ENCODE data around the gene TRIM9. TPM values are rescaled to one million over a fixed set of nuclear protein-coding genes. Genes with fewer than 3 reads are reported as not detected.

The TRIM9 gene
- total and polyA plus RNA-seq, 5 donors: 0.29 to 1.2 (median 0.77) TPM

GRCh38 chr14:51020024-51020710, 74.7 kb downstream of the TRIM9 start:
- Histone ChIP-seq H3K27ac (ENCODE audit: low read length) (no peak overlapping the region), H3K9me3 (ENCODE audit: control insufficient read depth, low read length) (no peaks in the 10 kb centered on the region), H3K4me3 (ENCODE audit: low read length) (no peak overlapping the region), H3K27me3 (ENCODE audit: control insufficient read depth, insufficient read depth) (no peaks in the 10 kb centered on the region), H3K4me1 (ENCODE audit: control insufficient read depth, insufficient read depth, low read length) (no peaks in the 10 kb centered on the region)
- intact Hi-C loops (cut with DNase I): no loop called here
- 53% methylated on average over 11 of the region's 11 CpGs for WGBS
- ATAC-seq (peak; percentile 65 to 78), DNase-seq (no peak)

GRCh38 chr14:51019089-51019488, 75.8 kb downstream of the TRIM9 start:
- Histone ChIP-seq H3K4me1 (ENCODE audit: control insufficient read depth, insufficient read depth, low read length) (no peaks in the 10 kb centered on the region), H3K9me3 (ENCODE audit: control insufficient read depth, low read length) (no peaks in the 10 kb centered on the region), H3K27ac (ENCODE audit: low read length) (no peak overlapping the region), H3K27me3 (ENCODE audit: control insufficient read depth, insufficient read depth) (no peaks in the 10 kb centered on the region), H3K4me3 (ENCODE audit: low read length) (no peak overlapping the region)
- WGBS: 42% methylated on average over 1 of the region's 1 CpG
- no peak for ATAC-seq
- intact Hi-C loops (cut with DNase I): no loop called here
- no peak for DNase-seq

GRCh38 chr14:51018521-51018920, 76.4 kb downstream of the TRIM9 start:
- Histone ChIP-seq H3K4me3 (ENCODE audit: low read length) (no peak overlapping the region), H3K27me3 (ENCODE audit: control insufficient read depth, insufficient read depth) (no peaks in the 10 kb centered on the region), H3K27ac (ENCODE audit: low read length) (no peak overlapping the region), H3K4me1 (ENCODE audit: control insufficient read depth, insufficient read depth, low read length) (no peaks in the 10 kb centered on the region), H3K9me3 (ENCODE audit: control insufficient read depth, low read length) (no peaks in the 10 kb centered on the region)
- no peak for ATAC-seq
- WGBS: 88% methylated on average over 4 of the region's 4 CpGs
- DNase-seq: no peak
- intact Hi-C loops (cut with DNase I): no loop called here

- no peak for ATAC-seq
- no peak overlapping the region for H3K27ac ChIP-seq (ENCODE audit: low read length)
- no peaks in the 10 kb centered on the region for H3K27me3 ChIP-seq (ENCODE audit: control insufficient read depth, insufficient read depth)
- H3K4me1 ChIP-seq (ENCODE audit: control insufficient read depth, insufficient read depth, low read length): no peaks in the 10 kb centered on the region
- intact Hi-C loops (cut with DNase I): no loop called here
- no peak overlapping the region for H3K4me3 ChIP-seq (ENCODE audit: low read length)
- no peaks in the 10 kb centered on the region for H3K9me3 ChIP-seq (ENCODE audit: control insufficient read depth, low read length)
- DNase-seq: no peak
- WGBS: 51% methylated on average over 3 of the region's 3 CpGs
Measured at GRCh38 chr14:51014625-51015024, 80.3 kb downstream of the TRIM9 start.

- no peaks in the 10 kb centered on the region for H3K27me3 ChIP-seq (ENCODE audit: control insufficient read depth, insufficient read depth)
- DNase-seq (peak in 2 of 3 donors; percentile 22 to 66), ATAC-seq (peak; percentile 85 to 92)
- intact Hi-C loops (cut with DNase I): no loop called here
- no peaks in the 10 kb centered on the region for H3K9me3 ChIP-seq (ENCODE audit: control insufficient read depth, low read length)
- 51% methylated on average over 2 of the region's 2 CpGs for WGBS
- no peak overlapping the region for H3K4me3 ChIP-seq (ENCODE audit: low read length)
- H3K4me1 ChIP-seq (ENCODE audit: control insufficient read depth, insufficient read depth, low read length): no peaks in the 10 kb centered on the region
- H3K27ac ChIP-seq (ENCODE audit: low read length): no peak overlapping the region
Measured at GRCh38 chr14:51014086-51014485, 80.8 kb downstream of the TRIM9 start.

GRCh38 chr14:51012055-51012454, 82.8 kb downstream of the TRIM9 start:
- 81% methylated on average over 3 of the region's 3 CpGs for WGBS
- DNase-seq (no peak), ATAC-seq (no peak)
- Histone ChIP-seq H3K4me3 (ENCODE audit: low read length) (no peak overlapping the region), H3K27me3 (ENCODE audit: control insufficient read depth, insufficient read depth) (no peaks in the 10 kb centered on the region), H3K4me1 (ENCODE audit: control insufficient read depth, insufficient read depth, low read length) (no peaks in the 10 kb centered on the region), H3K9me3 (ENCODE audit: control insufficient read depth, low read length) (no peaks in the 10 kb centered on the region), H3K27ac (ENCODE audit: low read length) (no peak overlapping the region)
- intact Hi-C loops (cut with DNase I): no loop called here

GRCh38 chr14:51008446-51008845, 86.5 kb downstream of the TRIM9 start:
- DNase-seq (no peak), ATAC-seq (no peak)
- intact Hi-C loops (cut with DNase I): no loop called here
- Histone ChIP-seq H3K4me3 (ENCODE audit: low read length) (no peak overlapping the region), H3K27me3 (ENCODE audit: control insufficient read depth, insufficient read depth) (no peaks in the 10 kb centered on the region), H3K4me1 (ENCODE audit: control insufficient read depth, insufficient read depth, low read length) (no peaks in the 10 kb centered on the region), H3K9me3 (ENCODE audit: control insufficient read depth, low read length) (no peaks in the 10 kb centered on the region), H3K27ac (ENCODE audit: low read length) (no peak overlapping the region)

- Histone ChIP-seq H3K27me3 (ENCODE audit: control insufficient read depth, insufficient read depth) (no peaks in the 10 kb centered on the region), H3K9me3 (ENCODE audit: control insufficient read depth, low read length) (no peaks in the 10 kb centered on the region), H3K27ac (ENCODE audit: low read length) (peak overlapping the region; percentile 13), H3K4me1 (ENCODE audit: control insufficient read depth, insufficient read depth, low read length) (no peaks in the 10 kb centered on the region), H3K4me3 (ENCODE audit: low read length) (no peak overlapping the region)
- peak; percentile 70 to 79 for ATAC-seq
- intact Hi-C loops (cut with DNase I): no loop called here
- peak in 1 of 3 donors; percentile 41 for DNase-seq
- WGBS: 56% methylated on average over 4 of the region's 4 CpGs
Measured at GRCh38 chr14:51006781-51007211, 88.1 kb downstream of the TRIM9 start.

GRCh38 chr14:51006324-51006723, 88.6 kb downstream of the TRIM9 start:
- WGBS: 66% methylated on average over 2 of the region's 2 CpGs
- ATAC-seq (no peak), DNase-seq (no peak)
- Histone ChIP-seq H3K27ac (ENCODE audit: low read length) (peak overlapping the region; percentile 13), H3K27me3 (ENCODE audit: control insufficient read depth, insufficient read depth) (no peaks in the 10 kb centered on the region), H3K4me1 (ENCODE audit: control insufficient read depth, insufficient read depth, low read length) (no peaks in the 10 kb centered on the region), H3K9me3 (ENCODE audit: control insufficient read depth, low read length) (no peaks in the 10 kb centered on the region), H3K4me3 (ENCODE audit: low read length) (no peak overlapping the region)
- intact Hi-C loops (cut with DNase I): no loop called here

GRCh38 chr14:51004801-51005526, 89.9 kb downstream of the TRIM9 start:
- Histone ChIP-seq H3K4me3 (ENCODE audit: low read length) (no peak overlapping the region), H3K27ac (ENCODE audit: low read length) (no peak overlapping the region), H3K27me3 (ENCODE audit: control insufficient read depth, insufficient read depth) (no peaks in the 10 kb centered on the region), H3K9me3 (ENCODE audit: control insufficient read depth, low read length) (no peaks in the 10 kb centered on the region), H3K4me1 (ENCODE audit: control insufficient read depth, insufficient read depth, low read length) (no peaks in the 10 kb centered on the region)
- DNase-seq (no peak), ATAC-seq (no peak)
- 44% methylated on average over 6 of the region's 6 CpGs for WGBS
- intact Hi-C loops (cut with DNase I): no loop called here

- ATAC-seq: peak in 1 of 2 donors; percentile 50
- intact Hi-C loops (cut with DNase I): no loop called here
- H3K27me3 ChIP-seq (ENCODE audit: control insufficient read depth, insufficient read depth): no peaks in the 10 kb centered on the region
- DNase-seq: no peak
- no peaks in the 10 kb centered on the region for H3K9me3 ChIP-seq (ENCODE audit: control insufficient read depth, low read length)
- H3K4me1 ChIP-seq (ENCODE audit: control insufficient read depth, insufficient read depth, low read length): no peaks in the 10 kb centered on the region
- H3K27ac ChIP-seq (ENCODE audit: low read length): no peak overlapping the region
- no peak overlapping the region for H3K4me3 ChIP-seq (ENCODE audit: low read length)
Measured at GRCh38 chr14:51004352-51004800, 90.5 kb downstream of the TRIM9 start.
